ENCODE data around the gene ANKRD34B.

DNA sequence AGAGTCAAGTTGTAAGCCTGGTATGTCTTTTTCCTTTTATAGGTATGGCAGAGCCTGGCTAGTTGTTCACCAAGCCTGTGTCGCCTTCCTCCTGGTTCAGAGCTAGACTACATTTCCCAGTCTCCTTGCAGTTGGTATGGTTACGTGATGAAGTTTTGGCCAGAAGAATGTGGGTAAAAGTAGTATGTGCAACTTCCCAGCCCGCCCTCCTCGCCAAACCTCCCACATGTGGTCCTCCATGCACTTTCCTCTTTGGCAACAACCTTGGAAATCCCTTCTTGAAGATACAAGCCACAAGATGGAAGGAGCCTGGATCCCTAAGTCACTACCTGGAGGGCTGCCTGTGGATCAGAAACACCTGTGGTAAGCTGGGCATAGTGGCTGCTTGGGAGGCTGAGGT is 48.4 kb upstream of the ANKRD34B start:
- TF ChIP-seq SRF (IDR thresholded peaks at IDR 0.05; ENCODE audit: low read depth), result no peak
- TF ChIP-seq, protein P1, sequence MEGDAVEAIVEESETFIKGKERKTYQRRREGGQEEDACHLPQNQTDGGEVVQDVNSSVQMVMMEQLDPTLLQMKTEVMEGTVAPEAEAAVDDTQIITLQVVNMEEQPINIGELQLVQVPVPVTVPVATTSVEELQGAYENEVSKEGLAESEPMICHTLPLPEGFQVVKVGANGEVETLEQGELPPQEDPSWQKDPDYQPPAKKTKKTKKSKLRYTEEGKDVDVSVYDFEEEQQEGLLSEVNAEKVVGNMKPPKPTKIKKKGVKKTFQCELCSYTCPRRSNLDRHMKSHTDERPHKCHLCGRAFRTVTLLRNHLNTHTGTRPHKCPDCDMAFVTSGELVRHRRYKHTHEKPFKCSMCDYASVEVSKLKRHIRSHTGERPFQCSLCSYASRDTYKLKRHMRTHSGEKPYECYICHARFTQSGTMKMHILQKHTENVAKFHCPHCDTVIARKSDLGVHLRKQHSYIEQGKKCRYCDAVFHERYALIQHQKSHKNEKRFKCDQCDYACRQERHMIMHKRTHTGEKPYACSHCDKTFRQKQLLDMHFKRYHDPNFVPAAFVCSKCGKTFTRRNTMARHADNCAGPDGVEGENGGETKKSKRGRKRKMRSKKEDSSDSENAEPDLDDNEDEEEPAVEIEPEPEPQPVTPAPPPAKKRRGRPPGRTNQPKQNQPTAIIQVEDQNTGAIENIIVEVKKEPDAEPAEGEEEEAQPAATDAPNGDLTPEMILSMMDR (IDR thresholded peaks at IDR 0.05 in 2 of 3, conservative IDR thresholded peaks at IDR 0.05 in 1 of 3; ENCODE audit: borderline replicate concordance in 1 of 3, insufficient read depth in 1 of 3, low read depth in 2 of 3, low read length in 2 of 3), result no peak
- TF ChIP-seq POLR2AphosphoS5 (IDR thresholded peaks at IDR 0.05; ENCODE audit: low read depth, low read length), result no peak

Data from HCT116 (cell line).